ENCODE measurements around the gene DST. TPM values are rescaled to one million over a fixed set of nuclear protein-coding genes. Genes with fewer than 3 reads are reported as not detected.

Gene DST
- total and polyA plus RNA-seq, 2 of the 8 experiments (the other 6 are each of a cell fraction or from before 2014, with no cell fraction given) = 49.4 to 116 TPM

GRCh38 chr6:56556751-56557540 is 85.7 kb downstream of the DST start (continued):
- TF ChIP-seq KDM4A (IDR thresholded peaks at IDR 0.05; ENCODE audit: low read depth, low read length, severe bottlenecking) (no peak), KDM1A (IDR thresholded peaks at IDR 0.05; ENCODE audit: borderline replicate concordance, low read length) (no peak), NRF1 (IDR thresholded peaks at IDR 0.05; ENCODE audit: low read depth, low read length) (no peak), SIRT6 (IDR thresholded peaks at IDR 0.05; ENCODE audit: low read length) (no peak)
